ENCODE measurements around the gene EYS. TPM values are rescaled to one million over a fixed set of nuclear protein-coding genes. Genes with fewer than 3 reads are reported as not detected.
A peak's percentile ranks its signal among the peaks of the same experiment; 100 is the strongest.

The EYS gene
- polyA plus RNA-seq, 2 of the 4 experiments (the other 2 are of a cell fraction): 0.03 to 0.06 TPM

DNA sequence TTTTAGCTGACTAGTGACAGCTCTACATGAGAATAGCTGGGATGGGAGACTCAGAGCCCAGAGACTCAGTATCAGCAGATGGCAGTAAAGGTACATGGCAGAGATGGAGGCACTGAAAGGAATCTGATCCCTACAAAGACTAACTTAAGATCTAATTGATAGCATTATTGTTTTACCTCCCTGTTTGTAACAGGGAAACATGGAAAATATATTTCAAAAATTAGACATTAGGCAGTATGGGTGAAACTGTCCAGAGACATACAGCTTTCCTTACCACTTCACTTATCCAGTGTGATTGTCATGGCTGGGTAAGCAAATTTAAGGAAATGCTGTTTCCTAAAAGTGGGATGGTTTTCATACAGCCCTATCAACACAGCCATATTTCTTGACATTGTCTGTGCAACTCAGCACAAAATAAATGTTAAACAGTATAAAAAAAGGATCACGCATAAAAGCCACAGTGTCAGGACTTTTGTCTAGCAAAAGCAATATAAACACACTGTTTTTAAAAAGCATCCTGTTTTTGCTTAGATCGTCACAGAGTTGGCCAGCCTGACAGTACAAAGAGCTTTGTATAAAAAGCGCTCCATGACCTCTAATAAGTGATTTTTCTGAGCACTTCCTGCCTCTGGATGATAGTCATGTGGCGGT is 1694.5 kb downstream of the EYS start:
- DNase-seq (ENCODE audit: low read depth in 1 of 2, low spot score in 1 of 2): peak; percentile 2 to 43

DNA sequence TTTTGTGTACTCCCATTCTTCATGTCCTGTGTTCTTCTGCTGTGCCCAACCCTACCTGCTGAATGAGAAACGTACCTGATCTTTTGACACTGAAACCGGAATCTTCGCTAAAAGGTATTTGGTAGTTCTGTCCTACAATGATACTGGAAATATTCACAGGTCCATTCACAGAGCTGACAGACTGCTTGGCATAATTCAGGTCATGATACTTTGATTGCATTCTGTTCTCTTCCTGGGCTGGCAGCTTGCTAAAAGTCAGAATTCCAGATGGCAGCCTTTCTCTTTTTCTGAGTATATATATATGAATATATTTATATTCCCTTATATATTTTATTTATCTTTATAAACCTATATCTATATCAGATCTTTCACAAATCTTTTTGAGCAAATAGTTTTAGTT is 1696.4 kb downstream of the EYS start:
- Histone ChIP-seq H3K4me2 (no peak overlapping the region), H3K4me3 (no peak overlapping the region), H3K9me3 (no peaks in the 10 kb centered on the region), H3K4me1 (no peaks in the 10 kb centered on the region), H3K27ac (no peak overlapping the region)
- 68% methylated on average over 3 of the region's 3 CpGs for WGBS (ENCODE audit: missing lambda C conversion rate)
- ATAC-seq (no peak), DNase-seq (ENCODE audit: low read depth in 1 of 2, low spot score in 1 of 2) (no peak), FAIRE-seq (no peak)
- CTCF ChIA-PET: no interaction called here
- POLR2A ChIA-PET: no interaction called here
- TF ChIP-seq, protein P1, sequence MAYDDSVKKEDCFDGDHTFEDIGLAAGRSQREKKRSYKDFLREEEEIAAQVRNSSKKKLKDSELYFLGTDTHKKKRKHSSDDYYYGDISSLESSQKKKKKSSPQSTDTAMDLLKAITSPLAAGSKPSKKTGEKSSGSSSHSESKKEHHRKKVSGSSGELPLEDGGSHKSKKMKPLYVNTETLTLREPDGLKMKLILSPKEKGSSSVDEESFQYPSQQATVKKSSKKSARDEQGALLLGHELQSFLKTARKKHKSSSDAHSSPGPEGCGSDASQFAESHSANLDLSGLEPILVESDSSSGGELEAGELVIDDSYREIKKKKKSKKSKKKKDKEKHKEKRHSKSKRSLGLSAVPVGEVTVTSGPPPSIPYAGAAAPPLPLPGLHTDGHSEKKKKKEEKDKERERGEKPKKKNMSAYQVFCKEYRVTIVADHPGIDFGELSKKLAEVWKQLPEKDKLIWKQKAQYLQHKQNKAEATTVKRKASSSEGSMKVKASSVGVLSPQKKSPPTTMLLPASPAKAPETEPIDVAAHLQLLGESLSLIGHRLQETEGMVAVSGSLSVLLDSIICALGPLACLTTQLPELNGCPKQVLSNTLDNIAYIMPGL (CRISPR knock-in tag; IDR thresholded peaks at IDR 0.05; ENCODE audit: borderline replicate concordance): no peak
- TF ChIP-seq SREBF2 (IDR thresholded peaks at IDR 0.05) (no peak), JUNB (IDR thresholded peaks at IDR 0.05) (no peak), ZC3H11A (IDR thresholded peaks at IDR 0.05) (no peak), NPAS2 (CRISPR knock-in tag; IDR thresholded peaks at IDR 0.05; ENCODE audit: borderline replicate concordance) (no peak), EHMT2 (IDR thresholded peaks at IDR 0.05; ENCODE audit: low read depth) (no peak)
- TF ChIP-seq, protein P2, sequence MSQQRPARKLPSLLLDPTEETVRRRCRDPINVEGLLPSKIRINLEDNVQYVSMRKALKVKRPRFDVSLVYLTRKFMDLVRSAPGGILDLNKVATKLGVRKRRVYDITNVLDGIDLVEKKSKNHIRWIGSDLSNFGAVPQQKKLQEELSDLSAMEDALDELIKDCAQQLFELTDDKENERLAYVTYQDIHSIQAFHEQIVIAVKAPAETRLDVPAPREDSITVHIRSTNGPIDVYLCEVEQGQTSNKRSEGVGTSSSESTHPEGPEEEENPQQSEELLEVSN (IDR thresholded peaks at IDR 0.05; ENCODE audit: borderline replicate concordance, low read depth): no peak
- TF ChIP-seq, protein P3, sequence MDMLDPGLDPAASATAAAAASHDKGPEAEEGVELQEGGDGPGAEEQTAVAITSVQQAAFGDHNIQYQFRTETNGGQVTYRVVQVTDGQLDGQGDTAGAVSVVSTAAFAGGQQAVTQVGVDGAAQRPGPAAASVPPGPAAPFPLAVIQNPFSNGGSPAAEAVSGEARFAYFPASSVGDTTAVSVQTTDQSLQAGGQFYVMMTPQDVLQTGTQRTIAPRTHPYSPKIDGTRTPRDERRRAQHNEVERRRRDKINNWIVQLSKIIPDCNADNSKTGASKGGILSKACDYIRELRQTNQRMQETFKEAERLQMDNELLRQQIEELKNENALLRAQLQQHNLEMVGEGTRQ (IDR thresholded peaks at IDR 0.05): no peak

More for the DNA sequence above, 1694.5 kb downstream of the EYS start:
- Histone ChIP-seq H3K27ac (no peak overlapping the region), H3K9me3 (no peaks in the 10 kb centered on the region), H3K4me1 (no peaks in the 10 kb centered on the region), H3K4me2 (no peak overlapping the region), H3K4me3 (no peak overlapping the region)
- POLR2A ChIA-PET: no interaction called here
- peak; percentile 77 to 81; a peak in 5 of 6 replicates for ATAC-seq
- WGBS (ENCODE audit: missing lambda C conversion rate): 65% methylated on average over 4 of the region's 4 CpGs
- no peak for FAIRE-seq
- CTCF ChIA-PET: interaction anchor here (0.6 to 2.1 kb wide), 8 partner anchors 10 to 366 kb away, joined by 3 to 31 read pairs (median 4); no protein-coding TSS in a partner anchor
- TF ChIP-seq RAD21 (conservative IDR thresholded peaks at IDR 0.05 in 1 of 2, IDR thresholded peaks at IDR 0.05 in 1 of 2): peak; percentile 59 to 70
- no peak for TF ChIP-seq EHMT2 (IDR thresholded peaks at IDR 0.05; ENCODE audit: low read depth)
- TF ChIP-seq SMC3 (IDR thresholded peaks at IDR 0.05): peak; percentile 43; the same call in 2 of the 3 replicates
- TF ChIP-seq, protein P4, sequence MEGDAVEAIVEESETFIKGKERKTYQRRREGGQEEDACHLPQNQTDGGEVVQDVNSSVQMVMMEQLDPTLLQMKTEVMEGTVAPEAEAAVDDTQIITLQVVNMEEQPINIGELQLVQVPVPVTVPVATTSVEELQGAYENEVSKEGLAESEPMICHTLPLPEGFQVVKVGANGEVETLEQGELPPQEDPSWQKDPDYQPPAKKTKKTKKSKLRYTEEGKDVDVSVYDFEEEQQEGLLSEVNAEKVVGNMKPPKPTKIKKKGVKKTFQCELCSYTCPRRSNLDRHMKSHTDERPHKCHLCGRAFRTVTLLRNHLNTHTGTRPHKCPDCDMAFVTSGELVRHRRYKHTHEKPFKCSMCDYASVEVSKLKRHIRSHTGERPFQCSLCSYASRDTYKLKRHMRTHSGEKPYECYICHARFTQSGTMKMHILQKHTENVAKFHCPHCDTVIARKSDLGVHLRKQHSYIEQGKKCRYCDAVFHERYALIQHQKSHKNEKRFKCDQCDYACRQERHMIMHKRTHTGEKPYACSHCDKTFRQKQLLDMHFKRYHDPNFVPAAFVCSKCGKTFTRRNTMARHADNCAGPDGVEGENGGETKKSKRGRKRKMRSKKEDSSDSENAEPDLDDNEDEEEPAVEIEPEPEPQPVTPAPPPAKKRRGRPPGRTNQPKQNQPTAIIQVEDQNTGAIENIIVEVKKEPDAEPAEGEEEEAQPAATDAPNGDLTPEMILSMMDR (IDR thresholded peaks at IDR 0.05): peak; percentile 39; the same call in 2 of the 3 replicates

DNA sequence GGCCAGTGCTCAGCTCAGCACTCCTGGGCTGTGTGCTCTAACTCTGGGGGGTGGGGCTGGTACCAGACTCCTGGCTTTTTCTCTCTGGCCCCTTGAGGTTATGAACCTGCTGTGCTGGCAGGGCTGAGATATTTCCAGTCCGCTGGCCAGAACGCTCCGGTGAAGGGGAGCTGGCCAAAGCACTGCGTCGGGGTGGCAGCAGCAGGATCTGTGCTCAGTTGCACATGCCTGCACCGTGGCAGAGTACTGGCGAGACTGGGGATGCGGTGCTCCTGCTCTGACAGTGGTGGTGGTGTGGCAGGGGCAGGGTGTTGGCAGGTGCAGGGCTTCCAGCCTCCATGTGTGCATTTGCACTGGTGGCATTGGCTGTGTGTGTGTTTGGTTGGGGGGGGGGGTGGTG is 1697.0 kb downstream of the EYS start:
- H3K4me3 ChIP-seq: no peak overlapping the region
- no peak overlapping the region for H3K27ac ChIP-seq
- DNase-seq (ENCODE audit: low read depth in 1 of 2, low spot score in 1 of 2) (no peak), FAIRE-seq (no peak), ATAC-seq (no peak)
- H3K4me1 ChIP-seq: no peaks in the 10 kb centered on the region
- CTCF ChIA-PET: no interaction called here
- no peaks in the 10 kb centered on the region for H3K9me3 ChIP-seq
- POLR2A ChIA-PET: no interaction called here
- no peak overlapping the region for H3K4me2 ChIP-seq
- WGBS (ENCODE audit: missing lambda C conversion rate): 73% methylated on average over 5 of the region's 8 CpGs
- TF ChIP-seq POLR2A (IDR thresholded peaks at IDR 0.05; ENCODE audit: low read length) (no peak), RARB (CRISPR knock-in tag; IDR thresholded peaks at IDR 0.05) (no peak), CEBPB (IDR thresholded peaks at IDR 0.05) (no peak), TP53 (CRISPR knock-in tag; IDR thresholded peaks at IDR 0.05) (no peak), RAD21 (conservative IDR thresholded peaks at IDR 0.05 in 1 of 2, IDR thresholded peaks at IDR 0.05 in 1 of 2) (no peak), ZC3H11A (IDR thresholded peaks at IDR 0.05) (no peak), HOXA7 (CRISPR knock-in tag; IDR thresholded peaks at IDR 0.05) (no peak), MAZ (IDR thresholded peaks at IDR 0.05; ENCODE audit: borderline replicate concordance, low read depth, low read length) (no peak), ZFP36 (IDR thresholded peaks at IDR 0.05; ENCODE audit: borderline replicate concordance, partially characterized antibody) (no peak), ZNF302 (CRISPR knock-in tag; IDR thresholded peaks at IDR 0.05) (no peak)
- TF ChIP-seq, protein P5, sequence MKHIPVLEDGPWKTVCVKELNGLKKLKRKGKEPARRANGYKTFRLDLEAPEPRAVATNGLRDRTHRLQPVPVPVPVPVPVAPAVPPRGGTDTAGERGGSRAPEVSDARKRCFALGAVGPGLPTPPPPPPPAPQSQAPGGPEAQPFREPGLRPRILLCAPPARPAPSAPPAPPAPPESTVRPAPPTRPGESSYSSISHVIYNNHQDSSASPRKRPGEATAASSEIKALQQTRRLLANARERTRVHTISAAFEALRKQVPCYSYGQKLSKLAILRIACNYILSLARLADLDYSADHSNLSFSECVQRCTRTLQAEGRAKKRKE (CRISPR knock-in tag; IDR thresholded peaks at IDR 0.05; ENCODE audit: low read depth): no peak
- TF ChIP-seq, protein P6, sequence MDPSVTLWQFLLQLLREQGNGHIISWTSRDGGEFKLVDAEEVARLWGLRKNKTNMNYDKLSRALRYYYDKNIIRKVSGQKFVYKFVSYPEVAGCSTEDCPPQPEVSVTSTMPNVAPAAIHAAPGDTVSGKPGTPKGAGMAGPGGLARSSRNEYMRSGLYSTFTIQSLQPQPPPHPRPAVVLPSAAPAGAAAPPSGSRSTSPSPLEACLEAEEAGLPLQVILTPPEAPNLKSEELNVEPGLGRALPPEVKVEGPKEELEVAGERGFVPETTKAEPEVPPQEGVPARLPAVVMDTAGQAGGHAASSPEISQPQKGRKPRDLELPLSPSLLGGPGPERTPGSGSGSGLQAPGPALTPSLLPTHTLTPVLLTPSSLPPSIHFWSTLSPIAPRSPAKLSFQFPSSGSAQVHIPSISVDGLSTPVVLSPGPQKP (IDR thresholded peaks at IDR 0.05; ENCODE audit: low read depth, low read length): no peak
- TF ChIP-seq, protein P3 (IDR thresholded peaks at IDR 0.05): no peak
- TF ChIP-seq, protein P4 (IDR thresholded peaks at IDR 0.05): no peak

Data from A549 (cell line).